GM19025 (cell line): ENCODE data around the gene INTS12.
A peak's percentile ranks its signal among the peaks of the same experiment; 100 is the strongest.
"Not testable (repeated sequence)": the region's sequence is repeated elsewhere in the genome, so short reads cannot be mapped to it uniquely, and the experiment has no call there.

Source experiments
- ATAC-seq: cut with Tn5 transposase; IDR thresholded peaks from one replicate; pipeline ENCODE4 v1.9.1; 2021; ENCODE audit warnings: mild to moderate bottlenecking, low read depth, moderate library complexity; ENCODE audit not compliant: unreplicated experiment

Gene INTS12

DNA sequence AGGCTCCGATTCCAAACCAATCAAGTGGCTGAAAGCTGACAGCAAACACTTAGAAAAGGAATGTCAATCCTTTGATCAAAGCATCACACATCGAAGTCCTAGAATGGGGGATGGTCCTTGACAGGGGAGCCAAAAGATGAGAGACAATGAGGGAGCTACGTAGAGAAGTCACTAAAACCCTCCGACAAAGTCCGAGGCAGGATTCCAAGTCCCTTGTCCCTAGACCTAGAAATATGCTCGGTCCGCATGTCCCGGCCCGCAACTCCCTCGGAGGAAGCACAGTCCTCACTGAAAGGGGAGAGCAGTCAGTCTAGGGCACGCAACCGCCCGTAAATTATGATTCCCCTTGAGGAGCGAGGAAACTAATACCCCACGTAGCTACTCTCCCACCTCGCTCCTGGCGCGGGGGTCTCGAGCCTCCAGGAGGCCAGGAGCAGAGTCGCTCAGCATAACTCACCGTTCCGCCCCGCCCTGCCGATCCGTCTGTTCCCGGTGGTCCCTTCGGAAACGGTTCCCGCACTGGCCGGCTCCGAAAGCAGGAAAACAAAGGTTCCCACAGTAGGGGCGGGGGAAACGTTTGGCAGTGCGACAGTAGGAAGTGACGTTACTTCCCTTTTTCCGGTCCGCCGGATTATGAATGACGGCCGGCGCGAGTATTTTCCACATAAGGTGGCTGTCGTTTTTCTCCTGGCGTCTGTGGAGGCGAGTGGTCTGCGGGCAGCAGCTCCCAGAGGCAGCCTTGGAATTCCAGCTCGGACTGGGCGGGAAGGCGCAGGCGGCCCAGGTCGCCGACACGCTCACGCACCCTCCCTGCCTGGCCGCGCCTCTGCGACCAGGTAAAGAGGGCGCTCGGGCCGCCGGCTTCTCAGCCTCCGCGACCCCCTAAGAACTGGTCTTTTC lies at the start of gene INTS12, which contains the start of gene GSTCD:
Gene INTS12, minus strand, starts transcription at position 509 of the 900 bp plus-strand sequence. CDS start 8,684 bp downstream, outside the sequence.
Gene GSTCD, plus strand, starts transcription at position 604 of the 900 bp plus-strand sequence. CDS start 8,830 bp downstream, outside the sequence.
- ATAC-seq = peak; percentile 81

DNA sequence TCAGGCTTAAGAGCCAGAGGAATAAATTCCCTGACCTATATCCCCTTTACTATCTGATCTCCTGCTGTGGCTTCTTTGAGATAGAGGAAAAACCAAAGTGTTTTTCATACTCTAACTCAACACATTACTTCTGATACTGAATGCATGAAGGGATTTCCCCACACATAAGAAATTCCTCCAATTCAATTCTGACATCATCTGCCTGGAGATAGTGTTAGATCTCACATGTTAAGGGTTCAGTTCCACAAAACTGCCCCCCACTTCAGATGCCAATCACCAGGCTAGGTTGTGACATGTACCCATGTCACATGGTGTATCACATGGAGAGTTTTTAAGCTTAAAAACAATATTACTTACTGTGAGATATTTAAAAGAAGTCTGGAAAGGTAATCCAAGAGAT lies 46.9 kb upstream of the INTS12 start:
- no peak for ATAC-seq

GRCh38 chr4:105753361-105753760 lies 44.9 kb upstream of the INTS12 start:
- no peak for ATAC-seq

- ATAC-seq = no peak
Measured at GRCh38 chr4:105751718-105752299, 43.3 kb upstream of the INTS12 start.

- ATAC-seq = no peak
Measured at GRCh38 chr4:105748222-105748621, 39.7 kb upstream of the INTS12 start.

GRCh38 chr4:105741548-105741947 lies 33.1 kb upstream of the INTS12 start:
- ATAC-seq = no peak

- not testable (repeated sequence) for ATAC-seq
Measured at GRCh38 chr4:105735217-105735616, 26.7 kb upstream of the INTS12 start.

DNA sequence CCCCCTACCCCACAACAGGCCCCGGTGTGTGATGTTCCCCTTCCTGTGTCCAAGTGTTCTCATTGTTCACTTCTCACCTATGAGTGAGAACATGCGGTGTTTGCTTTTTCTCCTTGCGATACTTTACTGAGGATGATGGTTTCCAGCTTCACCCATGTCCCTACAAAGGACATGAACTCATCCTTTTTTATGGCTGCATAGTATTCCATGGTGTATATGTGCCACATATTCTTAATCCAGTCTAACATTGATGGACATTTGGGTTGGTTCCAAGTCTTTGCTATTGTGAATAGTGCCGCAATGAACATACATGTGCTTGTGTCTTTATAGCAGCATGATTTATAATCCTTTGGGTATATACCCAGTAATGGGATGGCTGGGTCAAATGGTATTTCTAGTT lies 21.4 kb upstream of the INTS12 start:
- ATAC-seq = not testable (repeated sequence)

GRCh38 chr4:105725623-105726022 lies 17.1 kb upstream of the INTS12 start:
- ATAC-seq = no peak

DNA sequence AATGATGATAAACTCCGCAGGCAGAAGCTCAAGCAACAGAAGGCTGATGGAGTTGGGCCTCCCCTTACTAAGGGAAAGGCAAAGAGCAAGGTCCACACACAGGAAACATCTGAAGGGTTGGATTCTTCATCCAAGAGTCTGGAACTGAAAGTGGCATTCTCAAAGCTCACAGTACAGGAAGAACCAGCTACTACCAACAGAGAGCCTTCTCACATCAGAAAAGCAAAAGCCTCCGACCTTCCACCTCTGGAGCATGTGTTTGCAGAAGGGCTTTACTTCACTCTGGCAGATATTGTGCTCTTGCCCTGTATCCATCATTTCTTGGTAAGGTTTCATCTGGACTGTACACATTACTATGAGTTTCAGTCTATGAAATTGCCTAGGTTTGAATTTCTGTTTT lies 10.7 kb upstream of the INTS12 start:
- ATAC-seq = no peak

GRCh38 chr4:105715692-105716278 lies 7.3 kb upstream of the INTS12 start:
- no peak for ATAC-seq

DNA sequence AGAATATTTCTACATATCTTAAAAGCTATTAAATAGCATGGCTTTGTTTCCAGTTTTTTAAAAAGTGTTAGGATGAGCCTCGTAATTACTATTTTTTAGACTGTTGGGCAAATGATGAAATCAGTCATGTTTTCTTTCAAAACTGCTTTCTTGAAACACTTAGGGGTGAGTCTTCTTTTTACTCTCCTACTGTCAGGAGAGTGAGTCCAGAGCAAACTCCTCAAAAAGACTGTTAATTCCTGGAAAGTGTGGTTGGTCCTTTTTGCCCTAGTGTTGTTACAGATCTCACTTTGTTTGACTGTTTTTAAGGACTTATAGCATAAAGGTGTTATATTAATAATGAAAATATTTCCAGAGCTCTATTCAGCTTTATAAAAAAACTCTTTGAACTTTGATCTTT lies 6.4 kb upstream of the INTS12 start:
- ATAC-seq = no peak

- peak; percentile 44 for ATAC-seq
Measured at GRCh38 chr4:105714071-105714521, 5.6 kb upstream of the INTS12 start.

DNA sequence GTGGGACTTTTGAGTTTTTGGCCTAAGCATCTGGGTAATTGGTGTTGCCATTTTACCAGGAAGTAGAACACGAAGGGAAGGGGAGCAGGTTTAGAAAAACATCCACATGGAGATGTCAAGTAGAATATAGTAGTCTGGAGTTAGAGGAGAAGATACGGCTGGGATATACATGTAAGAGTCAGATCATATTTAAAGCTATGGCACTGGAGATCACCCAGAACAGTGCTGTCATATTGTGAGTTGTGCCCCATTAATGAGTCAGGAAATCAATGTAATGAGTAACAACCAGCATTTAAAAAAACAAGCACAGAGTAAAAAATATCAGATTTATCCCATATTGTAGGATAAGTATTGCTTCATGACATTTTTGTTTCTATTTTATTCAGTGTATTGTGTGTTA lies 4.3 kb upstream of the INTS12 start:
- no peak for ATAC-seq

DNA sequence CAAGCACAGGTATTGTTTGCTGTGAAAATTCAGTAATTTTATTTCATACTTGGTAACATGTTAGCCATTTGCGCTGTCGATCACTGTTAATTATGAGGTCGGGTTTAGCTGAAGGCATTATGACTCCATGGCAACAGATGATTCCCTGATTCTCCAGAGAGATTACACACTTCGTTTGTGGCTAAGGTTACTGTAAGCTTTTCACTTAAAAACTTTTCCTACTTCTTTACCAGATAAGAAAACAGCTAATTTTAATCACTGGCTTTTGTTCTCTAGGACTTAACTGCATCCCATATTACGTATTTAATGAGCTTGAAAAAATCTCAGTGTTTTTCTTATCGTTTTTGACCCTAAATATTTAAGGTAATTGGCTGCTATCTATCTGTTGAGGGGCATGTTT lies 2.2 kb upstream of the INTS12 start:
- no peak for ATAC-seq

- no peak for ATAC-seq
Measured at GRCh38 chr4:105710012-105710600, 1.6 kb upstream of the INTS12 start.

DNA sequence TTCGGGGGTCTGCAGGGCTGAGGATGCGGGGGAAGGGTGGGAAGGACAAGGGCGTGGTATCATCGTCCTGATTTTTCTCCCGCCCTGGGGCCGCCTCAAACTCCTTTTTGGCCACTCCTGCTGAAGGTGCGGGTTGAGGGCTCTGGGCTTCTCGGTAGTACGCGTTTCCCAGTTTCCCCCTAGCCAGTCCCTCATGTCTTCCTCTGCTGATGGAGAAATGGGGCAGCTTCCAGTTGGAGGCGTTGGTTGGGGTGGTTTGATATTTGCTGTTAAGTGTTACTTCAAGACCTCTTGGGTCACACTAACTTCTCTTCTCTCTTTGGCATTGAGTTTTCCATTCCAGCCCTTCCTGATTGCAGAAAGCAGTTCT lies 577 bp upstream of the INTS12 start:
- ATAC-seq = peak; percentile 29

DNA sequence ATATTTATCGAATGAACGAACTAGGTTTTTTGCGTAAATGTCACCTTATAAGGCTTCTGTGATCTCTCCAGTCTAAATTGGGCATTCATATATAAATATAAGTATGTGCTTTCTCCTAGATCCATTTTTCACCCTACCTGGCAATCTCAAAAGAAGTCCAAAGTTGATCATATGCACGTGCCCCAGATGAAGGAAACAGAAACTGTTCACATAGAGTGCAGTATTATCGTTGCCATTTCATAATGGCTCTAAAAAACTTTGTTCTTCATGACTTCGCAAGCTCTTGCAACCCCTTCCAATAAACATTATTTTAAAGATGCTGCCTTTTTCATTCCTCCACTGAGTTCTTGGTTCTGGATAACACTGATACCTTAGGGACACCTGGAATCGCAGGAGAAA lies 708 bp downstream of the INTS12 start:
- ATAC-seq = no peak

DNA sequence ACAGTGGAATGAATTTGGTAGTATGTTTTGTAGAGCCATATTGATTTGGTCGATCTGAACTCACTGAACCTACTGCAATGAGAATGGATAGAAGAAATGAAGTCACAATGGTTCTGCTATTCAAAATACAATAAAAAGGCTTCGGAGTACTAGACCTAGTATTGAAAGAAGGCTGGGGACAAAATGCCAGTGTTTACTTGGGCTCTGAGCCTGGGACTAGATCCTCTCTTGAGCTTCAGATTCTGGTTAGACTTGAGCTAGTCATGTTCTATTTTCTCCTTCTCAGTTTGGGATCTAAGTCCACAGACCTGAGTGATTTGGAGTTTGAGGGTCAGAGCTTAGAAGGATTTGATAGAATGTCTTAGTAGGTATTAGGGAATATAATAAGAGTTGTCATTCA lies 9.9 kb downstream of the INTS12 start:
- ATAC-seq = no peak

- not testable (repeated sequence) for ATAC-seq
Measured at GRCh38 chr4:105695832-105696231, 12.7 kb downstream of the INTS12 start.

DNA sequence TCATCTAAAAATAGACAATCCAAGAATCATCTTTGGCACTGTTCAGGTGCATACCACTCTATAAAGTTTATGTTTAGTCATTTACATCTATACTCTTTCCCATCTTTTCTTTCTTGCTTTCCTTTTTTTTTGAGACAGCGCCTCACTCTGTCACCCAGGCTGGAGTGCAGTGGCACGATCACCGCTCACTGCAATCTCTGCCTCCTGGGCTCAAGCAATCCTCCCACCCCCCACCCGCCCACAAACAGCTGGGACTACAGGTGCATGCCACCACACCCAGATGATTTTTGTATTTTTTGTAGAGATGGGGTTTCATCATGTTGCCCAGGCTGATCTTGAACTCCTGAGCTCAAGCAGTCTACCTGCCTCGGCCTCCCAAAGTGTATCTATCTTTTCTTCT lies 13.7 kb downstream of the INTS12 start:
- not testable (repeated sequence) for ATAC-seq
